H1 (cell line): ENCODE data around the gene KRCC1. TPM values are rescaled to one million over a fixed set of nuclear protein-coding genes. Genes with fewer than 3 reads are reported as not detected.

Source experiments
- HDAC6 ChIP-seq: IDR thresholded peaks from one replicate; pipeline ENCODE4 v1.7.1; 2012; ENCODE audit warnings: low read depth, mild to moderate bottlenecking, inconsistent platforms, low read length, moderate library complexity
- SP4 ChIP-seq: IDR thresholded peaks from 2 replicates; pipeline ENCODE4 v1.6.1; 2012; ENCODE audit warnings: low read length, inconsistent platforms
- polyA plus RNA-seq, 7 experiments: library from polyadenylated mRNA; depleted of rRNA in 3 of 7; stranded (reverse) in 5 of 7; unstranded in 2 of 7; fragments of >200 nt in 5 of 7; fragments of 200-250 nt in 2 of 7; gene quantifications; 1 replicate in 5 of 7; 2 replicates in 1 of 7; 4 replicates in 1 of 7; pipeline versions ENCODE4 v1.2.1 to v1.2.3, GENCODE V29; 2011 to 2013; ENCODE audit warnings: missing spikeins in 2 of 7, mixed read lengths in 2 of 7
- total RNA-seq: library from RNA; stranded (reverse); fragmentation: NEBNext Ultra II Directional; extraction: Animal tissue kit (Norgen Biotek cat#: 25700); gene quantifications from 2 replicates; pipeline ENCODE4 v1.2.1, GENCODE V29; 2021
- TF ChIP-seq, protein P1 (sequence below), 3 experiments: IDR thresholded peaks; 1 replicate in 2 of 3; 2 replicates in 1 of 3; pipeline versions ENCODE4 v1.5.1 to v1.6.1; 2011; ENCODE audit warnings: low read length in 3 of 3, mild to moderate bottlenecking in 3 of 3, inconsistent platforms in 2 of 3, low read depth in 1 of 3, moderate library complexity in 1 of 3; ENCODE audit not compliant: insufficient read depth in 1 of 3; ENCODE audit errors: control extremely low read depth in 1 of 3

KRCC1 gene
- total and polyA plus RNA-seq, 2 of the 8 experiments (the other 6 are each of a cell fraction or from before 2014, with no cell fraction given) = 5.1 to 8.5 TPM

DNA sequence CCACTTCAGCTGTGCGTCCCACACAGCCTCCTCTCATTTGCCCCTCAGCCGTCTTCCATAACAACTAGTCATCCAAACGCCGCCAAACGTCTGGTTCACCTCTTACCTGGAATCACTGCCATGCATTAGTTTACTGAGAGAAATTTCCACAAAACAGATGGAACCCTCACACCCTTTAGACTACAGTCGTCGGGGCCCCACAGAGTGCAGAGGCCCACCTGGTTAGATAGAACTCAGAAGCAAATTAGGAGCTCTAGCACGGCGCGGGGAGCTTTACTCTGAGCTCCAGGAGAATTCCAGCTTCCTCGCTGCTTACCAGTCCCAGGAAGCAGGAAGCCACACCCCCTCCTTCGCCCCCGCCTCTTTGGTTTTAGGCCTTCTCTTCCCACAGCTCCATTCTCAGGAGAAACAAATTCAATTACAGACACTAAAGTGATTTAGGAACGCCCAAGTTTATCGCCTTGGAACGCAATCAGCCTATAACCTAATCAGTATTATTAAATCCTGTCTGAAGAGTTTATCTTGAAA is 48.6 kb downstream of the KRCC1 start (continued):
- TF ChIP-seq, protein P1, sequence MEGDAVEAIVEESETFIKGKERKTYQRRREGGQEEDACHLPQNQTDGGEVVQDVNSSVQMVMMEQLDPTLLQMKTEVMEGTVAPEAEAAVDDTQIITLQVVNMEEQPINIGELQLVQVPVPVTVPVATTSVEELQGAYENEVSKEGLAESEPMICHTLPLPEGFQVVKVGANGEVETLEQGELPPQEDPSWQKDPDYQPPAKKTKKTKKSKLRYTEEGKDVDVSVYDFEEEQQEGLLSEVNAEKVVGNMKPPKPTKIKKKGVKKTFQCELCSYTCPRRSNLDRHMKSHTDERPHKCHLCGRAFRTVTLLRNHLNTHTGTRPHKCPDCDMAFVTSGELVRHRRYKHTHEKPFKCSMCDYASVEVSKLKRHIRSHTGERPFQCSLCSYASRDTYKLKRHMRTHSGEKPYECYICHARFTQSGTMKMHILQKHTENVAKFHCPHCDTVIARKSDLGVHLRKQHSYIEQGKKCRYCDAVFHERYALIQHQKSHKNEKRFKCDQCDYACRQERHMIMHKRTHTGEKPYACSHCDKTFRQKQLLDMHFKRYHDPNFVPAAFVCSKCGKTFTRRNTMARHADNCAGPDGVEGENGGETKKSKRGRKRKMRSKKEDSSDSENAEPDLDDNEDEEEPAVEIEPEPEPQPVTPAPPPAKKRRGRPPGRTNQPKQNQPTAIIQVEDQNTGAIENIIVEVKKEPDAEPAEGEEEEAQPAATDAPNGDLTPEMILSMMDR (IDR thresholded peaks at IDR 0.05; ENCODE audit: control extremely low read depth in 1 of 3, insufficient read depth in 1 of 3, low read depth in 1 of 3, low read length in 3 of 3) = no peak
- TF ChIP-seq SP4 (no peak), HDAC6 (no peak)
